Measurements from ENCODE around the gene NUBP1. TPM values are rescaled to one million over a fixed set of nuclear protein-coding genes. Genes with fewer than 3 reads are reported as not detected.

The NUBP1 gene
- total RNA-seq, 1 experiment from 2014 or later, result 25.4 TPM

DNA sequence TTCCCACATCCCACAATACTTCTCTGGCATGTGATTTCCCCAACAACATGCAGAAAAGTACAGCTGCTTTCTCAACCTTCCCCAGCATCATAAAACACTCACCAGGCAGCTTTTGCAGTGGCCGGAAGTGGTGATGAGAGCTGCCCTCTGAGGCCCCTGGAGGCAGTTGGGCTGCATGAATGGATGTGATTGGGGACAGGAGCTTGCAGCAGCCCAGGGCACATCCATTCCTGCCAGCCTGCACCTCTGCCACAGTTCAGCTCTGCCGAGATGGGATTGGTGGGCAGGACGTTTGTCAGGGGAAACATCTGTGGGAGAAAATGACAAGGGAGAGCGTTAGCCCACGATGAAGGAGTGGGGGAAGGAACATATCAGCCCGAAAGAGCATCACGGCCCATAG is 19.8 kb downstream of the NUBP1 start:
- POLR2A ChIA-PET, result no interaction called here
- Mint-ChIP-seq H3K27me3 (ENCODE audit: low read depth) (no peaks in the 10 kb centered on the region), H3K4me3 (no peak overlapping the region), H3K27ac (no peak overlapping the region), H3K36me3 (peaks cover 37% of the 10 kb centered on the region), H3K9me3 (peaks cover 11% of the 10 kb centered on the region), H3K4me1 (no peaks in the 10 kb centered on the region)
- TF ChIP-seq RORB (CRISPR knock-in tag; IDR thresholded peaks at IDR 0.05) (no peak), IRF2 (CRISPR knock-in tag; IDR thresholded peaks at IDR 0.05; ENCODE audit: borderline replicate concordance, low read depth) (no peak), GTF2I (CRISPR knock-in tag; conservative IDR thresholded peaks at IDR 0.05) (no peak), ELF4 (CRISPR knock-in tag; IDR thresholded peaks at IDR 0.05; ENCODE audit: low read depth) (no peak)
- TF ChIP-seq, protein P1, sequence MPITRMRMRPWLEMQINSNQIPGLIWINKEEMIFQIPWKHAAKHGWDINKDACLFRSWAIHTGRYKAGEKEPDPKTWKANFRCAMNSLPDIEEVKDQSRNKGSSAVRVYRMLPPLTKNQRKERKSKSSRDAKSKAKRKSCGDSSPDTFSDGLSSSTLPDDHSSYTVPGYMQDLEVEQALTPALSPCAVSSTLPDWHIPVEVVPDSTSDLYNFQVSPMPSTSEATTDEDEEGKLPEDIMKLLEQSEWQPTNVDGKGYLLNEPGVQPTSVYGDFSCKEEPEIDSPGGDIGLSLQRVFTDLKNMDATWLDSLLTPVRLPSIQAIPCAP (CRISPR knock-in tag; IDR thresholded peaks at IDR 0.05), result no peak
- TF ChIP-seq, protein P2, sequence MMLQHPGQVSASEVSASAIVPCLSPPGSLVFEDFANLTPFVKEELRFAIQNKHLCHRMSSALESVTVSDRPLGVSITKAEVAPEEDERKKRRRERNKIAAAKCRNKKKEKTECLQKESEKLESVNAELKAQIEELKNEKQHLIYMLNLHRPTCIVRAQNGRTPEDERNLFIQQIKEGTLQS (CRISPR knock-in tag; conservative IDR thresholded peaks at IDR 0.05), result no peak
- ATAC-seq (no peak), DNase-seq (ENCODE audit: low spot score) (no peak)
- CTCF ChIA-PET, result no interaction called here

DNA sequence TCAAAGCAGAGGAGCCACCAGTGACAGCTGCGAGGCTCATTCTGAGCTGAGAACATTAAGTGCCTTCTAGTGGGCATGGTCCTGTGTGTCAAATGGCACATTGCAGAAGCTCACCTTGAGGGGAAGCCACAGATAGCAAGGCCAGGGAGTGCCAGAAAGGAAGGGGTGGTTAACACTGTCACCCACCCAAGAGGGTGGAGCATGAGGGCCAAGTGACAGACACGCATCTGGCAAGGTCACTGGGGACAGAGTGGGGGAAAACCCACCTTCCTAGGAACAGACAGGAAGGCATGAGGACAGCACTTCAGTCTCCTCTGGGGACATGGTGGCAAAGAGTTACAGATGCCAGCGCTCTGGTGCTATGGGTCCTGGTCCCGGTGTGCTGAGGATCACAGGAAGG is 22.1 kb downstream of the NUBP1 start:
- H3K27me3 Mint-ChIP-seq (ENCODE audit: low read depth), result no peaks in the 10 kb centered on the region
- peaks cover 11% of the 10 kb centered on the region for H3K9me3 Mint-ChIP-seq
- TF ChIP-seq FOXJ3 (CRISPR knock-in tag; IDR thresholded peaks at IDR 0.05; ENCODE audit: borderline replicate concordance) (no peak), ZNF396 (CRISPR knock-in tag; IDR thresholded peaks at IDR 0.05; ENCODE audit: borderline replicate concordance) (no peak), TCF7 (CRISPR knock-in tag; IDR thresholded peaks at IDR 0.05; ENCODE audit: low read depth) (no peak), SMAD4 (CRISPR knock-in tag; IDR thresholded peaks at IDR 0.05) (no peak), TEAD1 (CRISPR knock-in tag; IDR thresholded peaks at IDR 0.05) (no peak), ZNF219 (CRISPR knock-in tag; IDR thresholded peaks at IDR 0.05; ENCODE audit: borderline replicate concordance) (no peak), ZNF317 (CRISPR knock-in tag; IDR thresholded peaks at IDR 0.05; ENCODE audit: borderline replicate concordance, low read depth) (no peak), MYBL2 (CRISPR knock-in tag; IDR thresholded peaks at IDR 0.05) (no peak), NR3C1 (CRISPR knock-in tag; conservative IDR thresholded peaks at IDR 0.05; ENCODE audit: low read depth) (no peak), NFYB (CRISPR knock-in tag; conservative IDR thresholded peaks at IDR 0.05; ENCODE audit: low read depth) (no peak), ATF1 (CRISPR knock-in tag; IDR thresholded peaks at IDR 0.05) (no peak), EMX1 (CRISPR knock-in tag; IDR thresholded peaks at IDR 0.05) (no peak), ETV6 (CRISPR knock-in tag; IDR thresholded peaks at IDR 0.05) (no peak)
- TF ChIP-seq, protein P3, sequence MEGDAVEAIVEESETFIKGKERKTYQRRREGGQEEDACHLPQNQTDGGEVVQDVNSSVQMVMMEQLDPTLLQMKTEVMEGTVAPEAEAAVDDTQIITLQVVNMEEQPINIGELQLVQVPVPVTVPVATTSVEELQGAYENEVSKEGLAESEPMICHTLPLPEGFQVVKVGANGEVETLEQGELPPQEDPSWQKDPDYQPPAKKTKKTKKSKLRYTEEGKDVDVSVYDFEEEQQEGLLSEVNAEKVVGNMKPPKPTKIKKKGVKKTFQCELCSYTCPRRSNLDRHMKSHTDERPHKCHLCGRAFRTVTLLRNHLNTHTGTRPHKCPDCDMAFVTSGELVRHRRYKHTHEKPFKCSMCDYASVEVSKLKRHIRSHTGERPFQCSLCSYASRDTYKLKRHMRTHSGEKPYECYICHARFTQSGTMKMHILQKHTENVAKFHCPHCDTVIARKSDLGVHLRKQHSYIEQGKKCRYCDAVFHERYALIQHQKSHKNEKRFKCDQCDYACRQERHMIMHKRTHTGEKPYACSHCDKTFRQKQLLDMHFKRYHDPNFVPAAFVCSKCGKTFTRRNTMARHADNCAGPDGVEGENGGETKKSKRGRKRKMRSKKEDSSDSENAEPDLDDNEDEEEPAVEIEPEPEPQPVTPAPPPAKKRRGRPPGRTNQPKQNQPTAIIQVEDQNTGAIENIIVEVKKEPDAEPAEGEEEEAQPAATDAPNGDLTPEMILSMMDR (IDR thresholded peaks at IDR 0.05), result no peak
- no peaks in the 10 kb centered on the region for H3K4me1 Mint-ChIP-seq
- no peak overlapping the region for H3K27ac Mint-ChIP-seq
- DNase-seq (ENCODE audit: low spot score) (no peak), ATAC-seq (no peak)
- POLR2A ChIA-PET, result no interaction called here
- CTCF ChIA-PET, result no interaction called here
- no peak overlapping the region for H3K4me3 Mint-ChIP-seq
- H3K36me3 Mint-ChIP-seq, result peaks cover 28% of the 10 kb centered on the region

DNA sequence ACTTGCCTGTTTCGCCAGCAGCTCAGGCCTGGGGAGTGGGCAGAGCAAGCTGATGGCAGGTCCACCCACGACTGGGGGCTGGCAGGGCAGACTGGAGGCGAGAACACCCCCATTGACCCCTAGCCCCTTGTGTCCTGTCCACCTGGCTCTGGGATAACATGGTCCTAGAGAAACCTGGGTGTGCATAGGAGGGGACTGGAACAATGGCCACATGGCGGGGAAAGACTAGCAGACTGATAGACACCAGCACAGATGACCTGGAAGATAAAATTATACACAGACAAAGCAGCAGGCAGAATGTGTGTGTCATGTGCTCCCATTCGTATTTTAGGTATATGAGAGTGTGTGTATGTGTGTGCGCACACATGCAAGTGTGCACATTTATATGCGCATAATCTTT is 23.5 kb downstream of the NUBP1 start:
- ATAC-seq (no peak), DNase-seq (ENCODE audit: low spot score) (no peak)
- Mint-ChIP-seq H3K27ac (no peak overlapping the region), H3K4me1 (no peaks in the 10 kb centered on the region), H3K4me3 (no peak overlapping the region), H3K36me3 (peaks cover 23% of the 10 kb centered on the region), H3K27me3 (ENCODE audit: low read depth) (no peaks in the 10 kb centered on the region), H3K9me3 (peaks cover 11% of the 10 kb centered on the region)
- ChIA-PET CTCF (no interaction called here), POLR2A (no interaction called here)
- TF ChIP-seq TEAD1 (CRISPR knock-in tag; IDR thresholded peaks at IDR 0.05), result no peak
- TF ChIP-seq EMX1 (CRISPR knock-in tag; IDR thresholded peaks at IDR 0.05), result no peak
- no peak for TF ChIP-seq TCF7 (CRISPR knock-in tag; IDR thresholded peaks at IDR 0.05; ENCODE audit: low read depth)
- no peak for TF ChIP-seq NFYB (CRISPR knock-in tag; conservative IDR thresholded peaks at IDR 0.05; ENCODE audit: low read depth)
- TF ChIP-seq, protein P4, sequence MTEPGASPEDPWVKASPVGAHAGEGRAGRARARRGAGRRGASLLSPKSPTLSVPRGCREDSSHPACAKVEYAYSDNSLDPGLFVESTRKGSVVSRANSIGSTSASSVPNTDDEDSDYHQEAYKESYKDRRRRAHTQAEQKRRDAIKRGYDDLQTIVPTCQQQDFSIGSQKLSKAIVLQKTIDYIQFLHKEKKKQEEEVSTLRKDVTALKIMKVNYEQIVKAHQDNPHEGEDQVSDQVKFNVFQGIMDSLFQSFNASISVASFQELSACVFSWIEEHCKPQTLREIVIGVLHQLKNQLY (CRISPR knock-in tag; IDR thresholded peaks at IDR 0.05), result no peak
- no peak for TF ChIP-seq OVOL2 (CRISPR knock-in tag; IDR thresholded peaks at IDR 0.05; ENCODE audit: borderline replicate concordance)
- TF ChIP-seq, protein P5, sequence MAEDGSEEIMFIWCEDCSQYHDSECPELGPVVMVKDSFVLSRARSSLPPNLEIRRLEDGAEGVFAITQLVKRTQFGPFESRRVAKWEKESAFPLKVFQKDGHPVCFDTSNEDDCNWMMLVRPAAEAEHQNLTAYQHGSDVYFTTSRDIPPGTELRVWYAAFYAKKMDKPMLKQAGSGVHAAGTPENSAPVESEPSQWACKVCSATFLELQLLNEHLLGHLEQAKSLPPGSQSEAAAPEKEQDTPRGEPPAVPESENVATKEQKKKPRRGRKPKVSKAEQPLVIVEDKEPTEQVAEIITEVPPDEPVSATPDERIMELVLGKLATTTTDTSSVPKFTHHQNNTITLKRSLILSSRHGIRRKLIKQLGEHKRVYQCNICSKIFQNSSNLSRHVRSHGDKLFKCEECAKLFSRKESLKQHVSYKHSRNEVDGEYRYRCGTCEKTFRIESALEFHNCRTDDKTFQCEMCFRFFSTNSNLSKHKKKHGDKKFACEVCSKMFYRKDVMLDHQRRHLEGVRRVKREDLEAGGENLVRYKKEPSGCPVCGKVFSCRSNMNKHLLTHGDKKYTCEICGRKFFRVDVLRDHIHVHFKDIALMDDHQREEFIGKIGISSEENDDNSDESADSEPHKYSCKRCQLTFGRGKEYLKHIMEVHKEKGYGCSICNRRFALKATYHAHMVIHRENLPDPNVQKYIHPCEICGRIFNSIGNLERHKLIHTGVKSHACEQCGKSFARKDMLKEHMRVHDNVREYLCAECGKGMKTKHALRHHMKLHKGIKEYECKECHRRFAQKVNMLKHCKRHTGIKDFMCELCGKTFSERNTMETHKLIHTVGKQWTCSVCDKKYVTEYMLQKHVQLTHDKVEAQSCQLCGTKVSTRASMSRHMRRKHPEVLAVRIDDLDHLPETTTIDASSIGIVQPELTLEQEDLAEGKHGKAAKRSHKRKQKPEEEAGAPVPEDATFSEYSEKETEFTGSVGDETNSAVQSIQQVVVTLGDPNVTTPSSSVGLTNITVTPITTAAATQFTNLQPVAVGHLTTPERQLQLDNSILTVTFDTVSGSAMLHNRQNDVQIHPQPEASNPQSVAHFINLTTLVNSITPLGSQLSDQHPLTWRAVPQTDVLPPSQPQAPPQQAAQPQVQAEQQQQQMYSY (CRISPR knock-in tag; IDR thresholded peaks at IDR 0.05), result no peak
- no peak for TF ChIP-seq ZNF317 (CRISPR knock-in tag; IDR thresholded peaks at IDR 0.05; ENCODE audit: borderline replicate concordance, low read depth)
- TF ChIP-seq ZNF396 (CRISPR knock-in tag; IDR thresholded peaks at IDR 0.05; ENCODE audit: borderline replicate concordance), result no peak
- TF ChIP-seq SOX15 (CRISPR knock-in tag; IDR thresholded peaks at IDR 0.05), result no peak
- TF ChIP-seq, protein P6, sequence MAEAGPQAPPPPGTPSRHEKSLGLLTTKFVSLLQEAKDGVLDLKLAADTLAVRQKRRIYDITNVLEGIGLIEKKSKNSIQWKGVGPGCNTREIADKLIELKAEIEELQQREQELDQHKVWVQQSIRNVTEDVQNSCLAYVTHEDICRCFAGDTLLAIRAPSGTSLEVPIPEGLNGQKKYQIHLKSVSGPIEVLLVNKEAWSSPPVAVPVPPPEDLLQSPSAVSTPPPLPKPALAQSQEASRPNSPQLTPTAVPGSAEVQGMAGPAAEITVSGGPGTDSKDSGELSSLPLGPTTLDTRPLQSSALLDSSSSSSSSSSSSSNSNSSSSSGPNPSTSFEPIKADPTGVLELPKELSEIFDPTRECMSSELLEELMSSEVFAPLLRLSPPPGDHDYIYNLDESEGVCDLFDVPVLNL (CRISPR knock-in tag; IDR thresholded peaks at IDR 0.05; ENCODE audit: borderline replicate concordance, low read depth), result no peak
